ENCODE measurements around the gene ARHGEF7. TPM values are rescaled to one million over a fixed set of nuclear protein-coding genes. Genes with fewer than 3 reads are reported as not detected.
"Not testable (repeated sequence)": the region's sequence is repeated elsewhere in the genome, so short reads cannot be mapped to it uniquely, and the experiment has no call there.

ARHGEF7 gene
- polyA plus RNA-seq, 12 donors, result 53.2 to 109 (median 72.8) TPM; not detected in 1

DNA sequence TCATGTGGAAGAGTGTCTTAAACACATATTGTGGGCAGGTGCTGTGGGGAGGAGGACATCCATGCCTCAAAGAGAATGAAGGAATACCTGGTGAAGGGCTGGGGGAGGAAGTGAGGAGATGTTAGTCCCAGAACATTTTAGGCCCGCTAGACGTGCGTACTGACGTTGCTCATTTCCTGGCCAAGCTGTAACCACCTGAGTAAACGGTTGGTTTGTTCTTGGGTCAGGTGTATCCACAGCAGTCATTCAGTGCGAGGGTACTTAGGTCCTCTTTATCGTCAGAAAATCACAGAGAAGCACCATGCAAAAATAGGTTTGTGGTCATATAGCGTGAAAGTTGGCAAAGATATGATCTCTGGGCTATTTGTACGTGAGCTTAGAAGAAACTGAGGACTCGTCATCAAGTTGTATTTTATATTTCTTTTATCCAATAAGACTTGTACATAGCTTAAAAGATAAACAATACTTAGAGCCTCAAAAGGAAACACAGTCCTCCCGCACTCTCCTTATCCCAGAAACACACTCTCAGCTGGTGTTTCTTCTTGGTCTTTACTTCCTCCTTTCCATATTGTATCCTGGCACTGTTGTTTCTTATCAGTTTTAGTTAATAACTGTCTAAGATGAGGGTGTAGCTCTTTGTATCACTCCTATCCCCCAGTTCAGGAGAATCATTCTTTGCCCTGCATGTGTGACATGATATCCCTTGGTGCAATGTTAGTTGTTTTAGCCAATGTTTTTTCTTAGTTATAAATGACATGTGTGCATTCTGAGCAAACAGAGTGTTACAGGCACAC is 52.0 kb downstream of the ARHGEF7 start:
- DNase-seq, result no peak

DNA sequence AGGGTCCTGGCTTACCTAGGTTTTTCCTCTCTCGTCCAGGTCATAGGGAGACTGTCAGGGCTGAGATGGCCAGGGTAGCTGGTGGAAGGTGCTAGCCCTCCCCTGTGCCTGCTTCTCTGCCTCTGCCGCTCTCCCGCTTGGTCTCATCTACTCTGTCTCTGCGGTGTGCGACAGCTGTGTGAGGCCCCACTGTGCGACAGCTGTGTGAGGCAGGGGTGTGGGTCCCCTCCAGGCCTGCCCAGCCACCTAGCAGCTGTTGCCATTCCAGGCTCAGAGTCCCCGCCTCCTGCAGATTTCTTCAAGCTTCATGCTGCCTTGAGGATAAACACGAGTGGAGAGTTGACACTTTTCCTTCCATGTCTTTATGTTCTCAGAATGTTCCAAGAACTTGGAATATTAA is 53.0 kb downstream of the ARHGEF7 start:
- DNase-seq, result no peak

DNA sequence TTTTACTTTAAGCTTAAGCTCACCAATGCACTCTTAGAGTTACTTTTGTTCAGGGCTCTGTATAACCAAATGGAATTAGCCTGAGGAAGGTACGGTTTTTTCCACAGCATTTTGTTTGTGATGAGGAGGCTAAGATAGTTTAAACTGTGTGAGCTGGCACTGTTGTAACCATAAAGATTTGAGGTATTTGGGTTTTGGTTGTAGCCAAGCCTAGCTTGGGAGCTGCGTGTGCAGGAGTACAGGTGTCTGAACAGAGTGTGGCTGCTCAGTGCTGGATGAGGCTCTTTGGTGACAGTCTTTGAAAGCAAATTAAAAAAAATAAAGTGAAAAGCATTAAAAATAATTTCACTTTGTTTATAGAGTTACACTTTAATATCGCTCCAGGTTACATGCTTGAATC is 56.0 kb downstream of the ARHGEF7 start:
- DNase-seq, result no peak

DNA sequence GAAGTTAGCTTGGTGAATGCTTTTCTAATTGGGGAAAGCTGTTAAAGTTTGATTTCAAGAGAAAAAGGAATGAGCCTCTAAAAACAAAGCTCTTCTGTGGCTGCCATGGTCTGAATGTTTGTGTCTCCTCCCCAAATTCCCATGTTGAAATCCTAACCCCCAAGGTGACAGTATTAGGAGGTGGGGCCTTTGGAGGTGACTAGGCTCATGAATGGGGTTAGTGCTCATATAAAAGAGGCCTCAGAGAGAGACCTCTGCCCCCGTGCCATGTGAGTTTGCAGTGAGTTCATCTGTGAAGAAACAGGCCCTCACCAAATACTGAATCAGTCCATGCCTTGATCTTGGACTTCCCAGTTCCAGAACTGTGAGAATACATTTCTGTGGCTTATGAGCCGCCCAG is 56.5 kb downstream of the ARHGEF7 start:
- DNase-seq, result no peak

DNA sequence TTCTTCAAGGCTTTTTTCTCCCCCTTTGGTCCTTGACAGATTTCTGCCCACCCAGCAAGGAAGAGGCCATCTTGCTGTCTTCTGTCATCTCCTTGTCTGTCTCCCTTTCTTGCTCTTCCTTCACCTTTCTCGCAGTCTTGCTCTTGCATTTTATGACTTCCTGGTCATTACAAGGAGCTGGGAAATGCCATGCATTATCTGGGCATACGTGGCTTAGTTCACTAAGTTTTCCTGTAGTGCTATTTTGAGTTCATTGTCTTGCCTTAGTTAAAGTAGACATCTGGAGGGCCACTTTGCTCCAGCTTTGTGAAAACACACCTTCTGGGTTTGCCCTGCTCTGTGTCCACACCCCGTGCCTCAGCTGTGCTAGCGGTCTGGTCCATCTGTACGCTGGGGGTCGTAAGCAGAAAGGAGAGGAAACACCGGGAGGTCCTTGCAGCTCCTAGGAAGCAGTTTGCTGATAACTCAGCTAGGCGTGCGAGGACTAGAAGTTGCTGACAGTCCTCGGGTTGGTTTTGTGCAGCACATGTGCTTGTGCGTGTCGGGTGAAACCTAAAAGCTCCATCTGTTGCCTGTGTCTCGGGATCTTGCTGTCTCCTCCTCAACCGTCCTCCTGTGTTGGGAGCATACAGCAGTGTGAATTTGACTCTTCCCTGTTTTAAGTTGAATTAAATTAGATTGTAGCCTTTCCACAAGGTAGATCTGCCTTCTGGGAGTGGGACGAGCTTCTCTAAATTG is 59.4 kb downstream of the ARHGEF7 start:
- DNase-seq, result no peak

DNA sequence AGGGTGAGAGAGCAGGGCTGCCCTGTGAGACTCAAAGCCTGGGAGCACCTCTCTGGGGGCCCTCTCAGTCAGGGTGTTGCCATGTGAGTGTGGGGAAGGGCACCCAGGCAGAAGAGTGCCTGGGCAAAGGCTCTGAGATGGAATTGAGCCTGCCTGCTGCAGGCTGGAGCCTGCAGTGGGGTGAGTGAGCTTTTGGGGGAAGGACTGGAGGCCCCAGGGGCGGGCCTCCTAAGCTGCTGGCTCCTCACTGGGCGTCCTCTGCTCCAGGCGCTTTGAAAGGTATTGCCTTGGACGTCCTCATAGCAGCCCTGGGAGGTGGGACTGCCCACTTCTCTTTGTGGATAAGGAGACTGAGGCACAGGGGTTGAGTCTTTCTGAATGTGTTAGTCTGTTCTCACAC is 60.3 kb downstream of the ARHGEF7 start:
- no peak for DNase-seq

DNA sequence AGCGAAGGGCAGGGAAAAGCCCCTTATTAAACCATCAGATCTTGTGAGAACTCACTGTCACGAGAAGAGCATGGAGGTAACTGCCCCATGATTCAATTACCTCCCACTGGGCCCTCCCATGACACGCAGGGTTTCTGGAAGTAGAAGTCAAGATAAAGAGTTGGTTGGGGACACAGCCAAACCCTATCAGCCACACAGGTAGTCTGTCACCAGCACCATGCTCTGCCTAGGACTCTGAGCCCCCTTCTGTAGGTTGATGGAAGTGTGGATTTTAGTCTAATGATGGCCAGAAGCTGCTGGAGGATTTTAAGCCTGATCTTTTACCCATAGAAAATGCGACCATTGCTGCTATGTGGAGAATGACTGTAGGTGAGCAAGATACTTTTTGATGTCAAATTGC is 60.8 kb downstream of the ARHGEF7 start:
- no peak for DNase-seq

DNA sequence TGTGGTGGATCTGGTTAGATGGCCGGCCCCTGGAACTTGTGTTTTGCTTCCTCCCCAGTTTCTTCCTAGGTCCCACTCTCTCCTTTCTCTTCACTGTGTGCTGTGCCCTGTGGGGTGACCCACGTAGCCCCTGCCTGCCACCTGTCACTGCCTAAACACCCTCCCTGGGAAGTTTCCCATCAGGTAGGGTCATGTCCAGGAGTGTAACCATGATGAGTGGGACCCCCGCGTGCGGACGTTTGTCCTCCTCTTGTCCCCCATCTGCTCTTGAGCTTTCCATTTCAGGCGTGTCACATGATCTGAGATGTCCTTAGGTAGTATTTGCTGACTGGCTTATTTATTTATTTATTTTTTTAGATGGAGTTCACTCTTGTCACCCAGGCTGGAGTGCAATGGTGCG is 61.3 kb downstream of the ARHGEF7 start:
- no peak for DNase-seq

DNA sequence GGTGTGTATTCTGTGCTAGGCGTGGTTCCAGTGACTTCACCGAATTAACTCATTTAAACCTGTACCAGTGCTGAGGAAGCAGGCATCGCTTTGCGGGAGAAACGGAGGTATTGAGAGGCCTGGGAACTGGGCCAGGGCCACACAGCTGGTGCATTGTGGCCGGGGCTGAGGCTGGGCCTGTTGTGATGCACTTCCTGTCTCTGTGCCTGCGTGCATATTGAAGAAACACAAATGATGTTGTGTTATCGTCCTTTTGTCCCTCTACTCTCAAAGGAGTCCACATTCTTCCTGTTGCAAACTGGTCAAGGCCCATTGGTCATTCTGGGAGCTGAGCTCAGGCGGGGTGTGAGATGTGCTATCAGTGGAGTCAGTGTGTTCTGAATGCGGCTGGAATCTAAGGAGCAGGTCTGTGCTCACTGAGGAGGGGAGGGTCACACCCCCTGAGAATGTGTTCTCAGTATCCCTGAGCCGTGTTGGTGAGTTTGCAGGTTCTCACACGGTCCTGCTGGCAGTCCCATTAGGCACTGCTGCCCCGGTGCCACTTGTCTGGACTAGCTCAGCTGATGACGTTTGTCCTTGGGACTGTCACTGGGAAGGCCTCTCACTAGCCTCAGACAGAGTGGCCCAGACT is 62.1 kb downstream of the ARHGEF7 start:
- DNase-seq, result no peak

DNA sequence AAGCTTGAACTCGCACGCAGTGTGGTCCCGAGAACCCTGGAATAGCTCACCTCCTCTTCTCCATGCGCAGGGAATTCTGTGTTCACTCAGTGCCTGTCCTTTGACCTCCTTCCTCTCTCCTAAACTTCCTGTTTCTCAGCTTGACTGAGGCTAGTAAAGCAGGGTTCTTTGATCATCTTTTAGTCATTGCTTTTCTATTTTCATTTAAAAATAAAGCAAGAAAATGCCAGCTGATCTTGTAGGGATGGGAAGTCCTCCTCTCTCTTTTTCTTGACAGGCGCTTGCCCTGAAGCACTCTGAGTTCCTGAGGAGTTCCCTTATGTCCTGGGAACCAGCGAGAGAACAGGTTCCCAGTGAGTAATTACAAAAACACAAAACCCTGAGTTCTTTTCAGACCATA is 62.8 kb downstream of the ARHGEF7 start:
- DNase-seq, result no peak

DNA sequence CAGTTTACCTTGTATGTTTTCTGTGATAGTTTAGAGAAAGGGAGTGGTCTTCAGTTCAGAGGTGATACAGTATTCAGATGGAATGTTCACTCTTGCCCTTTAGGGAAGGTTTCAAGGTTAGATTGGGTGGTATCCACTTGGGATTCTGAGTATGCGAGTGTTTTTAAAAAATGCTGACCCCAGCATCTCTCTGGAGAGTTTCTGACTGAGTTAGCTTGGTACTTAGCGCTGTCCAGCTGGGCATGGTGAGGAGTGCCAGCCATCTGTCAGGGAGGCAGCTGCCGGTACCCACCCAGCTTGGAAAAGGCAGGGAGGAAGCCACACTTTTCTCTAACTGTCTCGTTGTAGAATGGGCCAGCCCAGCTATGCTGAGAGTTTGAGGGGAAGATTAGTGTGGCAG is 63.3 kb downstream of the ARHGEF7 start:
- DNase-seq, result no peak

DNA sequence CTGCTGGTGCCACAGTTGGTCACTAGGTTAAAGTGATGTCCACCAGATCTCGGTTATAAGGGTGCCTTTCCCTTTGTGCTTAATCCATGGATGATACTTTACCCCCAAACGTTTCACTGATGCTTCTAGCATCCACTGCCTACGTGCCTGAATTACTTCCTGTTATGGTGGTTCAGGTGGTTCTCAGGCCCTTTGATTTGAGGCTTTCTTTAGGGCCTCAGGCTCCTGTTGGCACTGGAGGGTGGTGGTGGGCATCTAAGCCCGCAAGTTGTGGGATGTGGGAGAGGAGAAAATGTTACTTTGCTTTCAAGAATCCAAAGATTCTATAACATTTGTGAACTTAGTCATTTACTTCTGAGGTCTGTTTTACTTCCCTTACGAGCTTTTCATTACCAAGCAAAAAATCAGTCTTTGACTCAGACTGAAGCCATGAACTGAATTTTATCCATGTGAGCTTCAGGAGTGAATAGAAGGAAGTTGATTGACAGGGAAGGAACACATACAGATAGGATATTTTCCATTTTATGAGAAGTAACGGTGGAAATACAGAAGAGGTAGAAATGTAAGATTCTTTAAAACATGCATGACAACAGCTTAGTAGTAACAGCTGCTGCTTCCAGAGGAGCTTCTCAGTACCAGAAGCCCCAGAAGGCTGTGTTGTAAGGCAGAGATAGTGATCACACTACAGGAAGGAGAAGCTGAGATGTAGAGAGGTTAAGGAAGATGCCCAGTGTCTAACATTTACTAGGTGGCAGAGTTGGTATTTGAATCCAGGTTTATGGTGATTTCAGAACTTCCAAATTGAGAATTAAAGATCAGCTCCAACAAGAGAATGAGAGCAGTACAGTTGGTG is 65.0 kb downstream of the ARHGEF7 start:
- no peak for DNase-seq

DNA sequence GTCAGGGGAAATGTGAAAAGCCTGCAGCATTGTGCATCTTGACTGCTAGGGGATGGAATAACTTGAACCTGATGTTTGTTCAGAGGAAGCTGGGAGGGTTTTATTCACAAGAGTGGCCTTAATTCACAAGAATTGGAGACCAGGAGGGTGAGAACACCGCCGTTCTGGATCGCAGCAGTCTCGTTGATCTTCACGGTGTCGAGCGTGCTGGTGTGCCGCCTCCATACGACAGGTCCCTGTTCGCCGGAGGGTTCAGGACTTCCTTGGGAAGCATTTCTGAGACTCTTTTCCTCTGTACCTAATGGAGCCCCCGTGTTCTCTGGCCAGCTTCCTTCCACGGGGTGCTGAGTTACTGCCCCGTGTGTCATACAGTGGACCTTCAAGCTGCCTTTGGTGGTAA is 66.9 kb downstream of the ARHGEF7 start:
- DNase-seq, result no peak

DNA sequence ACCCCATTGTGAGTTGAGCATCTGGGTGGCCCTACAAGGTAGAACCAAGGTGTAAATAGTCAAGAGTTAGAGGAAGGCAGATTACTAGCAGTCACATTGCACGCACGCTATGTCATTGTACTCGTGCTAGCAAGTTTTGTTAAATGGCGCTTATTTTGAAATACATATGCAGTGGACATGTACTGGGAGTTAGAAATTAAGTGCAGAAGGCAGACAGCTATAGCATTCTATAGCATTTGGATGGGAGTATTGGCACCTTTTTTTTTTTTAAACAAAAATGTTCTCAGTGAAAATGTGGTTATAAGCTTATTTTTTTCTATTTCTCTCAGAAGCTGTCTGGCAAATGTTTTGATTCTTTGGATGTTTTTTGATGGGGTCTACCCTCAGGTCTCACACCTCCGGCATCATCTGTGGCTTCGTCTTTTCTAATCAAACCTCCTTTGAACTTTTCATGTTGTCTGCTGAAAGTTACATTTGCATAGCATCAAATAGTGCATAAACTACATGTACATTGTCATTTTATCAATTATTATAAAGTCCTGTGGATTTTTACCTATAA is 68.1 kb downstream of the ARHGEF7 start:
- no peak for DNase-seq

DNA sequence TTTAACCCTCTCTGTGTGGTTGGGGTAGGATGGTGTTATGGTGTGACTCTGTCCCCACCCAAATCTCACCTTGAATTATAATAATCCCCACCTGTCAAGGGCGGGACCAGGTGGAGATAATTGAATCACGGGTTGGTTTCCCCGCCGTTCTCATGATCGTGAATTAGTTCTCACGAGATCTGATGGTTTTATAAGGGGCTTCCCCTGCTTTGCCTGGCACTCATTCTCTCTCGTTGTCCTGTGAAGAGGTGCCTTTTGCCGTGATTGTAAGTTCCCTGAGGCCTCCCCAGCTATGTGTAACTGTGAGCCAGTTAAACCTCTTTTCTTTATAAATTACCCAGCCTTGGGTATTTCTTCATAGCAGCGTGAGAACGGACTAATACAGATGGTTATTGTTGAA is 68.8 kb downstream of the ARHGEF7 start:
- DNase-seq, result no peak

DNA sequence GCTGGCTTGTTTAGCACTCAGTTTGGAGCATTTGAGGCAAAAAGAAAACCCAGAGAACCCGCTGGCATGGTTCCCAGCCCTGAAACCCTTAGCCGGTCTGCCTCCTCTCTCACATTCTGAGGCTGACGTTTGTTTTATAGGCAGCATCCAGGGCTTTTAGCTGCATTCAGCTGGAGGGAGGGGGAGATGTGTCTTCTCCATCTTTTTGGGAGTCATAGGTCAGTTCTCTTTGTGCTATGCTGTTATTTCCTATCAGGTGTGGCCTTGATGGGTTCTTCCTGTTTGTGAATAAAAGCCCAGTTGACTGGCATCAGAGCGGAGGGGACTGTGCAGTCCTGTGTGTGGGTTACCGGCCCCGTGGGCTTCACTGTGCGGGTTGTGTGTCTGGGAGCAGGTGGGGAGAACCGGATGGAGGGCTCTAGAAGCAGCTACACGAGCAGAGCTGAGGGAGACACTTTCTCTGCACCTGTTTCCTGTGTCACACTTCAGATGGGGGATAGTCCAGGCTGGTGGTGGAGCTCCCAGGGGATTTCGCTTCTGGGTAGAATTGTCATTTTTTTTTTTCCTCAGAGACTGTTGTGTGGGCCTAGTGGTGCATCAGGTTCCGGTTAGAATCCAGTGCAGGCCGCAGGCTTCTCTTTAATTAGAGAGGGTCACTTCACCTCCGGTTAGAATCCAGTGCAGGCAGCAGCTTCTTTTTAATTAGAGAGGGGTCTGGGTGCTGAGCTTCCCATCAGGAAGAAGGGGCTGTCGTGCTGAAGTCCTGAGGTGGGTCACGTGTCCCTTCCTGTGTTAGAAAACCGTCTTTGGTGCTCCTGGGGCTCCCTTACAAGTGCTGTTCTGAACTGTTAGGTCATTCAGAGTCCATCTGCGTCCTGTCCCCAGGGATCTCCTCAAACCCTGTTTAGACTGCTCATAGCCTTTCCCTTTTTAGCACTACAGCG is 69.6 kb downstream of the ARHGEF7 start:
- no peak for DNase-seq

DNA sequence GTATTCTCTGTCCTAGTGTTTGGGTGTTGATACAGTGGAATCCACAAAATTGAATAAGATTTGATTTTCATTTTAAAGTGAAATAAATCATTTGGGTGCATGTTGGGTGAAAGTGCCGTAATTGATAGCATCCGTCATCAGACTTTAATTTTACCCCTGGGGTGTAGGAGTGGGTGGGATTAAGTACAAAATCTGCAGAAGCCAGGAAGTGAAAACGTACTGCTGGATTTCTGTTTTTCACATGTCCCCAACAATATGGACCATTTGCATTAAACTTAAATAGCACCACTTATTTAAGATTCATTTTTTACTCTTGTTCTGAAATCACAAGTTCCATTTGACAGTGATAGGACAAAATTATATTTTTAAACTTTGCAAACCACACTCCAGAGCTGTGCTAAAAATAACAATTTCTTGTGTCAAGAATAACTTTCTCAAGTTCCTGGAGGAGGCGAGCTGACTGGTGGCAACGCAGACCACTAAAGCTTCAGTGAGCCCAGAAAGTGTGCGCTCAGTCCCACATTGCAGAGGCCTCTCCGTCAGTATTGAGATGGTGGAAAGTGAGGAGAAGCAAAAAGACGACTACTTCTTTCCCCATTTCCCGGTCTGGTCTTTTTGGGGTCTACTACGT is 71.3 kb downstream of the ARHGEF7 start:
- DNase-seq, result no peak

DNA sequence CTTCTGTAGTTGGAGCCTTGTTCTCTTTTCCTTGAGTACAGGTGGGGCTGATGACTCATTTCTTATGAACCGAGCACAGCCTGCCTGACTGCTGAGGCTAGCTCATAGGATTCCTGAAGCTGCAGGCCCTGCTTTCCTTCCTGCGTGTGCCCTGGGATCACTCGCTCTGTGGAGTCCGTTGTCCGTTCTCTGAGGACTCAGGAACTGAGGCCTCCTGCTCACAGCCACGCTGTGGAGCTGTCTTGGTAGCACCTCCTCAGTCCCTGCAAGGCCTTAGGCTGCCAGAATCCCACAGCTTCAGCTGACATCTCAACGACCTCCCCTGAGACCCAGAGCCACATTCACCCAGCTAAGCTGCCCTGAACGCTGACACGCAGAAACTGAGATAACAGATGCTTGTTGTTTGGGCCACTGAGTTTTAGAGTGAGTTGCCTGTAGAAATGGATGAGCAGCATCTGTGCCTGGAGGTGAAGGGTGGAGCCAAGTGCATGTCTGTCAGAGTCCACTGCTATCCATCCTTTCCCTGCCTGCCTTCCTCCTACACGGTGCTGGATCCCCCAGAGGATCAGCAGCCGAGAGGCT is 72.9 kb downstream of the ARHGEF7 start:
- no peak for DNase-seq

DNA sequence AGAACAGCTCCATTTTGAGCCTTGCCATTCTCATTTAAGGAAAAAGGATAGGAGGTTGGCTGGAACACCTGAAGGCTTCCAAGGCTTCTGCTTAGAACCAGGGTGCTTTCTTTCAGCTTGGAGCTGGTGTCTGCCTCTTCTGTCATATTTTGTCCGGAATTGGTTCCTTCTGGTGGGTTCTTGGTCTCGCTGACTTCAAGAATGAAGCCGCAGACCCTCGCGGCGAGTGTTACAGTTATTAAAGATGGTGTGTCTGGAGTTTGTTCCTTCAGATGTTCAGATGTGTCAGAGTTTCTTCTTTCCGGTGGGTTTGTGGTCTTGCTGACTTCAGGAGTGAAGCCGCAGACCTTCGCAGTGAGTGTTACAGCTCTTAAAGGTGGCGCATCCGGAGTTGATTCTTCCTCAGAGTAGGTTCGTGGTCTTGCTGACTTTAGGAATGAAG is 74.0 kb downstream of the ARHGEF7 start:
- not testable (repeated sequence) for DNase-seq

DNA sequence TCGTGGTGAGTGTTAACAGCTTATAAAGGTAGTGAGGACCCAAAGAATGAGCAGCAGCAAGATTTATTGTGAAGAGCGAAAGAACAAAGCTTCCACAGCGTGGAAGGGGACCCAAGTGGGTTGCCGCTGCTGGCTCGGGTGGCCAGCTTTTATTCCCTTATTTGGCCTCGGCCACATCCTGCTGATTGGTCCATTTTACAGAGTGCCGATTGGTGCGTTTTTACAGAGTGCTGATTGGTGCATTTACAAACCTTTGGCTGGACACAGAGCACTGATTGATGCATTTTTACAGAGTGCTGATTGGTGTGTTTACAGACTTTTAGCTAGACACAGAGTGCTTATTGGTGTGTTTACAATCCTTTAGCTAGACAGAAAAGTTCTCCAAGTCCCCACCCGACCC is 74.4 kb downstream of the ARHGEF7 start:
- DNase-seq, result not testable (repeated sequence)
